GM21723 (cell line): ENCODE measurements around the gene DLG3.
A peak's percentile ranks its signal among the peaks of the same experiment; 100 is the strongest.

ENCODE experiments used
- ATAC-seq: cut with Tn5 transposase; IDR thresholded peaks from one replicate; pipeline ENCODE4 v1.9.1; 2021; ENCODE audit warnings: mild to moderate bottlenecking, moderate library complexity; ENCODE audit not compliant: unreplicated experiment

DLG3 gene

GRCh38 chrX:70437011-70437410, 7.6 kb upstream of the DLG3 start:
- no peak for ATAC-seq

DNA sequence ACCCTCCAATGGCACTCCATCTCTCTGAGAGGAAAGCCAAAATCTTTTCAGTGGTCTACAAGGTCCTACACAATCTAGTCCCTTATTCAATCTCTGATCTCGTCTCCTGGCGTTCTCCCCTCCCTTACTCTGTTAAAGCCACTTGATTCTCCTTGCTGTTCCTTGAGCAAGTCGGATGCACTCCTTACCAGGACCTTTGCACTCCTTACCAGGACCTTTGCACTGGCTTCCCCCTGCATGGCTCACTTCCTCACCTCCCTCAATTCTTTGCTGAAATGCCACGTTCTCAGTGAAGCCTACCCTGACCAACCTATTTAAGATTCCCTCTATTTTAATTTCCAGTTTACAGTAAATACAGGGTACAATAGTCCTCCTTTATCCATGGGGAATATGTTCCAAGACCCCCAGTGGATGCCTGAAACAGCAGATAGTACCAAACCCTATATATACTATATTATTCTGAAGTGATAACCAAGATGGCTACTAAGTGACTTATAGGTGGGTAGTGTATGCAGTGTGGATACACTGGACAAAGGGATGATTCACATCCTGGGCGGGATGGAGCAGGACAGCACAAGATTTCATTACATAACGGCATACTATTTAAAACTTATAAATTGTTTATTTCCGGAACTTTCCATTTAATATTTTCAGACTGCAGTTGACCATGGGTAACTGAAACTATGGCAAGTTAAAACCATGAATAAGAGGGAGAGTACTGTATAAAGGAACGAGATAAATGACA, 6.5 kb upstream of the DLG3 start:
- ATAC-seq: no peak

- ATAC-seq: no peak
Measured at GRCh38 chrX:70439016-70439415, 5.6 kb upstream of the DLG3 start.

DNA sequence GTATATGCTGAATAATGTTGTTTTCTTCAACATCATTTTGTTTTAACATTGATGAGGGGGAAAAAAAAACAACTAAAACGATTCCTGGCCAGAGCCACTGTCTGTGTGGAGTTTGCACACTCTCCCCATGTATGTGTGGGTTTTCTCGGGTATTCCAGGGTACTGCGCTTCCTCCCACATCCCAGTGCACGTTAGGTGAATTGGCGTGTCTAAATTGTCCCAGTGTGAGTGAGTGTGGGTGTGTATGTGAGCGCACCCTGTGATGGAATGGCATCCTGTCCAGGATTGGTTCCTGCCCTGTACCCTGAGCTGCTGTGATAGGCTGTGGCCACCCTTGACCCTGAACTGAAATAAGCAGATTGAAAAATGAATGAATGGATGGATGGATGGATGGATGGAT, 2.4 kb upstream of the DLG3 start:
- no peak for ATAC-seq

DNA sequence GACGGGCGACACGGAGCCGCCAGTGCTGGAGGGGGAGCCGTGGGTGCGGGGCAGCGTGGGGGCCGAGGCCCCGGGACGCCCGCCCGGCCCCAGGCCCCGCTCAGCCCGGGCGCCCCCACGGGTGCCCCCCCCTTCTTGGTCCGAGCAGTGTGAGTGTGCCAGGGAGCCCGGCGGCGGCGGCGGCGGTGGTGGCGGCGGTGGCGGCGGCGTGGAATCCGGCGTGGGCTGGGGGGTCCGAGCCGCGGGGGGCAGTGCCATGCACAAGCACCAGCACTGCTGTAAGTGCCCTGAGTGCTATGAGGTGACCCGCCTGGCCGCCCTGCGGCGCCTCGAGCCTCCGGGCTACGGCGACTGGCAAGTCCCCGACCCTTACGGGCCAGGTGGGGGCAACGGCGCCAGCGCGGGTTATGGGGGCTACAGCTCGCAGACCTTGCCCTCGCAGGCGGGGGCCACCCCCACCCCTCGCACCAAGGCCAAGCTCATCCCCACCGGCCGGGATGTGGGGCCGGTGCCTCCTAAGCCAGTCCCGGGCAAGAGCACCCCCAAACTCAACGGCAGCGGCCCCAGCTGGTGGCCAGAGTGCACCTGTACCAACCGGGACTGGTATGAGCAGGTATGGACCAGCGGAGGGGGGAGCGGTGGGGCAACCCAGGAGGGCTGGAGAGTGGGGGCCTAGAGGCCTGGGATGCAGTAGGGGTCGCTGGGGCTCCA, 466 bp downstream of the DLG3 start:
- ATAC-seq: no peak

- ATAC-seq: no peak
Measured at GRCh38 chrX:70445951-70446350, 1.3 kb downstream of the DLG3 start.

DNA sequence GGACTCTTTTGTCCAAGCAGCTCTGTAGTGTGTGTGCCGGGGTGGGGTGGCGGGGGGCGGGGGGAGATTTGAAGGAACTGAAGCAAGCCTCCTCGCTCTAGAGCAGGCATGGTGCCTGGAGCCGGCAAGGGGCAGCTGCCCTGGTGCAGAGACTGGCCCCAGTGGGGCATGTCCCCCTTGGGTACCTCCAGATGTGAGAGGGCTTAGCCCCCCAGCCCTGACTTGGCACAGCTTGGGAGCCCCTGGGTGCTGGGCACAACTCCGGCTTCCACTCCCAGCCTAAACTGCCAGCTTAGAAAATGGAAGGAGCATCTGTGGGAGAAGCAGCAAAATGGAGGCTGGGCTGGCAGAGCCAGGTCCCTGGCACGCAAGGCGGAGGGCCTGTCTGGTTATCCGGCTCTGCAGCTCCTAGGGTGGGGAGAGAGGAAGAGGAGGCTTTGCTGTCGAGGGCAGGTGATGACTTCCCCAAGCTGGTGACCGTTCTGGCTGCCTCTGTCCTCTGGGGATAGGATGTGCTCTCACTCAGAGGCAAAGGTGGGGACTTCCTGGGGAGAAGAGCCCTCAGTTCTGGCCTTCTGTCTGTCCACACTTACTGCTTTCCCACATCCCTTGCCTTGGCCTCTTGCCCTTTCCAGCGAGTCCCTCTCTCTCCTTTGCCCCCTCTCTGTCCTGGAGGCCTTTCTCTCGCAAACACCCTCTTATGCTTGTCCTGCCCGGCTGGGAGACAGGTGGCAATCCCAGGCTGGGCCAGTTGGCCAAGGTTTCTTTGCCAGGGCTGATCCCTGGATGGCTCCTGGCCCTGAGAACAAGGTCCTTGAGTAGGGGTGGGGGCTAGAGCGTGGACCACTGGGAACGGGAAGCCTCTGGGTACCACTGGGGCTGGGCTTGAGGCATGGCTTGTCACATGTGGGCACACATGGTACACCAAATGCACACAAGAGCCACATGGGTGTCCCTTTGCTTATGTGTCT, 2.0 kb downstream of the DLG3 start:
- ATAC-seq: no peak

DNA sequence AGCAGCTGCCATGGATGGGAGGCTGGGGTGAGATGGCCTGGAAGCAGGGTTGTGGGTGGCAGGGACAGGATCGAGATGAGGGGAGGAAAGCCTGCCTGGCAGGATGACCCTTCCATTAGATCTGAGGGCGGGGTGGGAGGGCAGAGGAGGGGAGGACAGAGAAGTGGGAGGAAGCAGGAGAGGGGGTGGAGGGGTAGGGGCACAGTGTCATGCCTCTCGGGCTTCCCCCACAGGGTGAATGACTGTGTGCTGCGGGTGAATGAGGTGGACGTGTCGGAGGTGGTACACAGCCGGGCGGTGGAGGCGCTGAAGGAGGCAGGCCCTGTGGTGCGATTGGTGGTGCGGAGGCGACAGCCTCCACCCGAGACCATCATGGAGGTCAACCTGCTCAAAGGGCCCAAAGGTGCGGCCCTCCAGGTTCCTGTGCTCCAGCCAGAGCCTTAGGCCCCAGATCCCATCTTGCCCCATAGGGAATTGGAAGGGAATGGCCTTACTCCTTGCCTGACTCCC, 4.9 kb downstream of the DLG3 start:
- no peak for ATAC-seq

- ATAC-seq: peak; percentile 48
Measured at GRCh38 chrX:70452143-70452733, 7.6 kb downstream of the DLG3 start.

- ATAC-seq: no peak
Measured at GRCh38 chrX:70453024-70453618, 8.5 kb downstream of the DLG3 start.

GRCh38 chrX:70454441-70455365, 10.1 kb downstream of the DLG3 start:
- ATAC-seq: peak; percentile 69

DNA sequence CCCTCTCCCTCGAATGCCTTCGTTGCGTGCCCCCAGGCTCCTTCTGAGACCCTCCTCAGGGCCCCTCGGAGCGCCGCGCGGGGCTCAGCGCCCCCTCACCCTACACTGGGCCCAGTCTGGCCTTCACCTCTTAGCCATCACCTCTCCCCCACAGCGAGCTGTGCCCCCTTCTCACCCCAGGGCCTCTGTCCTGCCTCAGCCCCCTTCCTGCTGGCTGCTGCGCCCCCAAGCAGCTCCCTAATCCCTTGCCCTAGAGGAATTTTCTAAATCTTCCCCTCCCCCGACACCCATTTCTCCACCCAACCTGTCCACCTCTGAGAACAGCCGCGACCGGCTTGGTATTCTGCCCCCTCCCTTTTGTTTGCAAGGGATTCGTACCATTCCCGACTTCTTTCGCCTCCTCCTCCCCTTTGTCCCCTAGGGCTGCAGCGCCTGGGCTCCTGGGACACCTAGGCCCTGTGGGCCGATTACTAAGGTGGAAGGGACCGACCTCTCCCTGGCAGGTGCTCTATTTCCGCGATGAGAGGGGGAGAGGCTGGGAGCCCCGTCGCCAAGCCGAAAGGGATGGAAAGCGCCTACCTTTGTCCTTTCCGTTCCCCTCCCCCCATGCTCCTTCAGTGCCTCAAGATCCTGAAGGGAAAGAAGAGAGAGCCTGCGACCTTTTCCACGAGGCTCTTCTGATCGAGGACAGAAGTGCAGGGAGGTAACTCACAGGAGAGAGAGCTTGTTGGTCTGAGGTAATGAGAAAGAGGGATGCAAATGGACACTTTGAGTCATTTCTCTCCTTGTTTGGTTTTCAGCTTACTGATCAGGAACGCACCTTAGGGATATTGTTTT, 10.9 kb downstream of the DLG3 start:
- ATAC-seq: peak; percentile 1

GRCh38 chrX:70456256-70456655, 11.6 kb downstream of the DLG3 start:
- no peak for ATAC-seq

DNA sequence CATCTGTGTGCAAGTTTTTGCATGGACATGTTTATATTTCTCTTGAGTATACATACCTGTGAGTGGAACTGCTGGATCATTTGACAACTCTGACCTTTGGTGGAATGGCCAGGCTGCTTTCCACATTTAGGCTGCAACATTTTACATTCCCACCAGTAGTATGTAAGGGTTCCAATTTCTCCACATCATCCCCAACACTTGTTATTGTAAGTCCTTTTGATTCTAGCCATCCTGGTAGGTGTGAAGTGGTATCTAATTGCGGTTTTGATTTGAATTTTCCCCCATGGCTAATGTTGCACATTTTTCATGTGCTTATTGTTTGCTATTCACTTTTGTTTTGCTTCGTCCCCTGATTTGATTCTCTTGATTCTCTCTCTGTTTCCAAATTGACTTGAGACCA, 16.4 kb downstream of the DLG3 start:
- ATAC-seq: no peak

- ATAC-seq: no peak
Measured at GRCh38 chrX:70464051-70464450, 19.4 kb downstream of the DLG3 start.

DNA sequence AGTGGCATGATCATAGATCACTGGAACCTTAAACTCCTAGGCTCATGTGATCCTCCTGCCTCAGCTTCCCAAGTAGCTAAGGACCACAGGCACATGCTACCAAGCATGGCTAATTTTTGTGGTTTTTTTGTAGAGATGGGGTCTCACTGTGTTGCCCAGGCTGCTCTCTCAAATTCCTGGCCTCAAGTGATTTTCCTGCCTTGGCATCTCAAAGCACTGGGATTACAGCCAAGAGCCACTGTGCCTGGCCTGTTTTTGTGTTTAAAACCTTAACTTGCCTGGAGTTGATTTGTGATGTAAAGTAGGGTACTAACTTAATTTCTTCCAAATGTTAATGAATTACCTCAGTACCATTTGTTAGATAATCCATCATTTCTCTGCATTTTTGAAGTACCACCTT, 22.3 kb downstream of the DLG3 start:
- ATAC-seq: no peak

- ATAC-seq: no peak
Measured at GRCh38 chrX:70468709-70469108, 24.1 kb downstream of the DLG3 start.

- peak; percentile 81 for ATAC-seq
Measured at GRCh38 chrX:70470850-70471289, 26.2 kb downstream of the DLG3 start.
